HepG2 (cell line): ENCODE results near the gene LIPT2. TPM values are rescaled to one million over a fixed set of nuclear protein-coding genes. Genes with fewer than 3 reads are reported as not detected.
A peak's percentile ranks its signal among the peaks of the same experiment; 100 is the strongest.

Experiments
- ATAC-seq: fragments of 200-7000 bp; cut with Tn5 transposase; 3 replicates; pipeline ENCODE4 v1.9.1; 2020; ENCODE audit warnings: mild to moderate bottlenecking, moderate library complexity
- BruUV-seq: library from RNA; stranded (reverse); fragments of 400-500 nt; replicated peaks from 2 replicates; lab custom pipeline; 2021; lab: Mats Ljungman, UMichigan
- CTCF ChIA-PET: fragments of 300-600 bp; formaldehyde crosslinking; extraction: SDS; loops from one replicate; lab custom pipeline; 2021; ENCODE audit warnings: low total read pairs, inconsistent platforms, low intra/inter-chr PET ratio; lab: Yijun Ruan, JAX
- POLR2A ChIA-PET: fragments of 350-600 bp; sonication (Branson Sonifier 250); formaldehyde crosslinking; loops from one replicate; lab custom pipeline; 2020; ENCODE audit warnings: antibody characterized with exemption, inconsistent platforms; lab: Yijun Ruan, JAX
- DNase-seq: peaks from one replicate; pipeline ENCODE4 v3.0.0-alpha.2; 2015; ENCODE audit warnings: low spot score
- FAIRE-seq: peaks from 3 replicates; lab custom pipeline; 2011; peaks lifted over from hg19 to GRCh38; lab: Jason Lieb, UNC
- H2AFZ ChIP-seq: one replicate; pipeline ENCODE4 v1.6.1; 2011; ENCODE audit warnings: low read length, inconsistent platforms
- H3K27ac ChIP-seq: fragments of 300-600 bp; 3 replicates; pipeline ENCODE4 v1.8.0; 2011; ENCODE audit warnings: mixed run types, mild to moderate bottlenecking, mixed read lengths, low read length, inconsistent platforms; ENCODE audit not compliant: insufficient read depth; ENCODE audit errors: extremely low read length
- H3K27me3 ChIP-seq, 2 experiments: fragments of 200-600 bp in 1 of 2; 2 replicates in 1 of 2; 3 replicates in 1 of 2; pipeline versions ENCODE4 v1.6.0 to v1.8.0; 2011; ENCODE audit warnings: low read length in 2 of 2, mild to moderate bottlenecking in 2 of 2, moderate library complexity in 2 of 2, inconsistent platforms in 1 of 2; ENCODE audit not compliant: insufficient read depth in 2 of 2, control insufficient read depth in 1 of 2
- H3K36me3 ChIP-seq, 2 experiments: fragments of 200-600 bp in 1 of 2; replicated peaks in 1 of 2; 2 replicates in 1 of 2; 3 replicates in 1 of 2; pipeline versions ENCODE4 v1.5.1 to v1.8.0; 2011; ENCODE audit warnings: low read length in 2 of 2, inconsistent platforms in 1 of 2; ENCODE audit not compliant: insufficient read depth in 2 of 2, control insufficient read depth in 1 of 2
- H3K4me1 ChIP-seq: 2 replicates; pipeline ENCODE4 v1.5.1; 2012; ENCODE audit warnings: low read length, inconsistent platforms; ENCODE audit not compliant: insufficient read depth
- H3K4me2 ChIP-seq: 2 replicates; pipeline ENCODE4 v1.6.0; 2011; ENCODE audit warnings: low read depth, low read length, inconsistent platforms
- H3K4me3 ChIP-seq, 3 experiments: fragments of 200-600 bp in 1 of 3; sonication (generic), shearing (Covaris generic) in 1 of 3; replicated peaks in 1 of 3; 2 replicates each; pipeline ENCODE4 v1.5.1; 2011 to 2016; ENCODE audit warnings: low read length in 3 of 3, inconsistent platforms in 2 of 3, low read depth in 2 of 3, mild to moderate bottlenecking in 2 of 3, control low read depth in 1 of 3, mixed read lengths in 1 of 3; ENCODE audit not compliant: insufficient read depth in 1 of 3
- H3K79me2 ChIP-seq: one replicate; pipeline ENCODE4 v1.6.1; 2011; ENCODE audit warnings: low read length, inconsistent platforms; ENCODE audit not compliant: insufficient read depth
- H3K9ac ChIP-seq: 2 replicates; pipeline ENCODE4 v1.6.0; 2011; ENCODE audit warnings: mild to moderate bottlenecking, low read depth, low read length, inconsistent platforms; ENCODE audit not compliant: insufficient read depth
- H3K9me3 ChIP-seq: 2 replicates; pipeline ENCODE4 v1.5.1; 2012; ENCODE audit warnings: mild to moderate bottlenecking, low read length
- H4K20me1 ChIP-seq: 2 replicates; pipeline ENCODE4 v1.6.0; 2011; ENCODE audit warnings: inconsistent platforms, mild to moderate bottlenecking, low read length, moderate library complexity; ENCODE audit not compliant: insufficient read depth
- HNRNPK ChIP-seq: fragments of 200-400 bp; formaldehyde crosslinking; IDR thresholded peaks from 2 replicates; pipeline ENCODE4 v1.6.1; 2018; ENCODE audit warnings: low read length, low read depth, moderate library complexity, mild to moderate bottlenecking; ENCODE audit not compliant: poor library complexity, severe bottlenecking
- PCBP1 ChIP-seq: fragments of 200-400 bp; formaldehyde crosslinking; IDR thresholded peaks from 2 replicates; pipeline ENCODE4 v1.6.1; 2017; ENCODE audit warnings: mild to moderate bottlenecking, low read depth, low read length, borderline replicate concordance
- RNF2 ChIP-seq: fragments of 450-650 bp; conservative IDR thresholded peaks from 2 replicates; pipeline ENCODE4 v1.6.1; 2016; ENCODE audit warnings: low read depth
- ZNF772 ChIP-seq: sonication (generic); formaldehyde crosslinking; IDR thresholded peaks from 2 replicates; pipeline ENCODE4 v1.5.0; 2020; ENCODE audit warnings: mild to moderate bottlenecking, missing genetic modification reagents
- WGBS: methylation state at CpG from one replicate; pipeline ENCODE4 v1.1.6; 2017; ENCODE audit warnings: low lambda C conversion rate; 5-methylcytosine and 5-hydroxymethylcytosine counted together
- in situ Hi-C: cut with HindIII; loops from 2 replicates; pipeline ENCODE4 v1.10.0; 2017; ENCODE audit warnings: low pct_unique_long_range_greater_than_20kb; ENCODE audit not compliant: extremely low pct_ligation_motif_present
- intact Hi-C: fragments of 100-400 bp; cut with micrococcal nuclease; formaldehyde crosslinking; loops from one replicate; pipeline ENCODE4 v1.10.0; 2022; ENCODE audit not compliant: unreplicated experiment
- polyA plus RNA-seq, 8 experiments: library from polyadenylated mRNA; depleted of rRNA in 3 of 8; stranded (reverse) in 7 of 8; unstranded in 1 of 8; fragments of >200 nt; fragmentation: Illumina TruSeq in 4 of 8; extraction: Trizol in 4 of 8; gene quantifications; 2 replicates each; pipeline versions ENCODE4 v1.2.1 to v1.2.3, GENCODE V29; 2011 to 2016; ENCODE audit warnings: low read depth in 4 of 8, missing spikeins in 1 of 8, mixed read lengths in 1 of 8; ENCODE audit not compliant: insufficient read depth in 1 of 8
- total RNA-seq, 5 experiments: library from RNA; depleted of rRNA; stranded (reverse); fragments of >200 nt; fragmentation: Illumina TruSeq; extraction: Trizol; gene quantifications; 2 replicates each; pipeline ENCODE4 v1.2.3, GENCODE V29; 2016; ENCODE audit warnings: low read depth in 1 of 5
- TF ChIP-seq, protein P1 (sequence below): sonication (generic); formaldehyde crosslinking; IDR thresholded peaks from 2 replicates; pipeline ENCODE4 v1.4.0; 2020; ENCODE audit warnings: missing genetic modification reagents, borderline replicate concordance

The LIPT2 gene
- total and polyA plus RNA-seq, 2 of the 13 experiments (the other 11 are each of a cell fraction or from before 2014, with no cell fraction given) = 3.0 to 5.6 TPM

DNA sequence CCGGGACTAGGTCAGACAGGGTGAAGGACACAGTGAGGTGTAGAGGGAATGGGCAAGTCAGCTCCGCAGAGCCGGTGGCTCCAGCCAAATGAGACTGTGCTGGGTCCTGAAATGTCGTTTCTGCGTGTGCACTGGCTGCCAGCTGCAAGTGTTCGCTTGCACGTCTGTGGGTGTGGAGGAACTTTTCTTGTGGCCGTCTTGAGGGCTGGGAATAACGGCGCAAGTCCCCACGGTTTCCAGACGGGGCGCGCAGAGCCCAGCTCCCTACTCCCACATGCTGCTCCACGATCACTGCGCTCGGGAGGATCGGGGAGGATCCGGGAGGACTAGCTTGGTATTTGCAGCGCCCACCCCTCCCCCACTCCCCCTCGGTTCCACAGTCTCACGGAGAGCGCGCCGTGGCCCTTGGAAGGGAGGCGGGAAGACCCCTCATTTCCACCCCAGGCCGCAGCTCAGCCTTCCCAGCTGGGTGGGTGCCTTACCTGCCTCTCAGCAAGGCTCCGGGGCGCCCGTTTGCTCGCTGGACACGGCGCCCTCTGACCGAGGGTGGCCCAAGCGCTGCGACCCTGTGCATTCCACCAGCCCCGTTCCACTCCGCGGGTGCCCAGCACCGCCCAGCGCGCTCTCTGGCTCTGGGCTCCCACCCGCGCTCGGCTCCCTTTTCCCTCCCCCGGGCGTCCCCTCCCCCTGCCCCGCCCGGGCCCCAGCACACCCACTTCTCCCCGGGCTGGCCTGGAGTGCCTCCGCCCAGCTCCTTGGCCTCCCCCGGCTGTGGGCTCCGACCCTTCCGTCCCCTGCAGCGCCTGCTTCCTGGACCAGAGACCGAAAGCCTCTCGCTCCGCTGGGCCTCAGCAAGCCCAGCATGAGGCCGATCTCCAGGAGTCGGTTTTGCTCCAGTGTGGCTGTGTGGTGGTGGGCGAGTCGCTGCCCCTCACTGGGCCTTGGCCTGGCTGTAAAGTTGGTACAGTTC is 26.3 kb downstream of the LIPT2 start, which contains the start of gene KCNE3:
Gene KCNE3, minus strand, starts transcription at position 634 of the 970 bp plus-strand sequence. CDS start 9,986 bp downstream, outside the sequence.
- no peak within 1 kb of the TSS for H3K9ac ChIP-seq

More for the DNA sequence above, 26.3 kb downstream of the LIPT2 start, which contains the start of gene KCNE3:
- 0 out of 2 replicates have a peak, but pooled peaks have one; percentile 16 for TF ChIP-seq PCBP1
- TF ChIP-seq, protein P1, sequence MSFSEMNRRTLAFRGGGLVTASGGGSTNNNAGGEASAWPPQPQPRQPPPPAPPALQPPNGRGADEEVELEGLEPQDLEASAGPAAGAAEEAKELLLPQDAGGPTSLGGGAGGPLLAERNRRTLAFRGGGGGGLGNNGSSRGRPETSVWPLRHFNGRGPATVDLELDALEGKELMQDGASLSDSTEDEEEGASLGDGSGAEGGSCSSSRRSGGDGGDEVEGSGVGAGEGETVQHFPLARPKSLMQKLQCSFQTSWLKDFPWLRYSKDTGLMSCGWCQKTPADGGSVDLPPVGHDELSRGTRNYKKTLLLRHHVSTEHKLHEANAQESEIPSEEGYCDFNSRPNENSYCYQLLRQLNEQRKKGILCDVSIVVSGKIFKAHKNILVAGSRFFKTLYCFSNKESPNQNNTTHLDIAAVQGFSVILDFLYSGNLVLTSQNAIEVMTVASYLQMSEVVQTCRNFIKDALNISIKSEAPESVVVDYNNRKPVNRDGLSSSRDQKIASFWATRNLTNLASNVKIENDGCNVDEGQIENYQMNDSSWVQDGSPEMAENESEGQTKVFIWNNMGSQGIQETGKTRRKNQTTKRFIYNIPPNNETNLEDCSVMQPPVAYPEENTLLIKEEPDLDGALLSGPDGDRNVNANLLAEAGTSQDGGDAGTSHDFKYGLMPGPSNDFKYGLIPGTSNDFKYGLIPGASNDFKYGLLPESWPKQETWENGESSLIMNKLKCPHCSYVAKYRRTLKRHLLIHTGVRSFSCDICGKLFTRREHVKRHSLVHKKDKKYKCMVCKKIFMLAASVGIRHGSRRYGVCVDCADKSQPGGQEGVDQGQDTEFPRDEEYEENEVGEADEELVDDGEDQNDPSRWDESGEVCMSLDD (CRISPR knock-in tag) = no peak
- TF ChIP-seq HNRNPK = peak; percentile 42
- no peak for TF ChIP-seq ZNF772 (CRISPR knock-in tag)
- no peak for TF ChIP-seq RNF2
- TF ChIP-seq, all 625 proteins: peak for 2
- Histone ChIP-seq H3K4me3 (no peak within 1 kb of the TSS; a peak in 1 of 6 replicates), H3K4me1 (peaks cover 50% of the 10 kb centered on the region), H3K27ac (no peak within 1 kb of the TSS), H3K36me3 (no peaks in the 10 kb centered on the region), H3K4me2 (no peak within 1 kb of the TSS), H3K9me3 (no peaks in the 10 kb centered on the region), H3K27me3 (no peaks in the 10 kb centered on the region), H2AFZ (no peak within 1 kb of the TSS), H3K79me2 (no peaks in the 10 kb centered on the region), H4K20me1 (no peaks in the 10 kb centered on the region)
- WGBS = 91% methylated on average over 45 of the region's 62 CpGs
- no peak for FAIRE-seq
- POLR2A ChIA-PET = no interaction called here
- BruUV-seq = no TSS peak
- in situ Hi-C loops (loop anchor here (10.0 kb wide), 1 partner anchor 88 kb away; no protein-coding TSS in a partner anchor), intact Hi-C loops (no loop called here)
- no peak for DNase-seq
- ATAC-seq = no peak
- CTCF ChIA-PET = no interaction called here
